NCI-H1092 (cell line): ENCODE results near the gene ARL6IP5.

ENCODE experiments used
- DNase-seq: peaks from one replicate; lab custom pipeline; 2025; lab: John Stamatoyannopoulos, UW

Gene ARL6IP5

DNA sequence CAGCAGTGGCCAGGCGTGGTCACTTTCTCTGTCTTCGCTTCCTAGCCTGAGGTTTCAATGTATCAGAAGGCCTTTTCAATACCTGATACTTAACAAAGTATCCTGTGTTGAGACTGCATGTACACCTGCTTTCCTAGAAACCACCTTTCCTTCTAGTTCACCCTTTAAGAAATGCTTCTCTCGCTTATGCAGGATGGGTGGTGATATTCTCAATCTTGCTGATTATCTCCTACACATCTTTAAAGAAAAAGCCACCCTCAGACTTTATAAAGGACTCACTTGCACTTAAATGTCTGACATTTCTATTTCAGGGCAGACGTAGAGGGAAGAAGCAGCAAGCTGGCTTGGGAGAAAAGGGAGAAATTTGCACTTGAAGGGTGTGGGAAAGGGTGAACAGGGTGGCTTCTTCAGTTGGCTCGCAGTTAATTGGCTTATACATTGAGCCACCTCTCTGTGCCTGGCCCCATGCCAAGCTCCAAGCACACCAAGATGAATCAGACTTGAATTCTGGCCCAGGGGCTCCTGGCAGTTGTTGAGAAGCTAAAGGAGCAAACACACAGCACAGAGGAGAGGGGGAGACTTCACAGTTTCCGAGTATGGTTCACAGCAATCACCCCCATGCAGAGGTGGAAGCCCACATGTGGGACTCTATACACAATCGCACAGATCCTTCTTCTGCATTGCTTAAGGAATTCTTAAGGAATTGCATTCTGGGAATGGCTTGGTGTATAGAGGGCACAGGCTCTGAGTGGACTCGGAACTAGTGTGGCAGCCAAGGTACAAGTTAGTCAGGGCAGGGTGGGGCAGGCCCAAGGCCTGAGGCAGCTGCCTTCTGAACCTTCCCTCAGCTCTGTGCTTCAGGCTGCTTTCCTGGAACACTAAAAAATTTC, 1.3 kb downstream of the ARL6IP5 start:
- DNase-seq: peak; percentile 16

GRCh38 chr3:69087030-69087791, 2.5 kb downstream of the ARL6IP5 start:
- no peak for DNase-seq

- no peak for DNase-seq
Measured at GRCh38 chr3:69088063-69088462, 3.3 kb downstream of the ARL6IP5 start.

DNA sequence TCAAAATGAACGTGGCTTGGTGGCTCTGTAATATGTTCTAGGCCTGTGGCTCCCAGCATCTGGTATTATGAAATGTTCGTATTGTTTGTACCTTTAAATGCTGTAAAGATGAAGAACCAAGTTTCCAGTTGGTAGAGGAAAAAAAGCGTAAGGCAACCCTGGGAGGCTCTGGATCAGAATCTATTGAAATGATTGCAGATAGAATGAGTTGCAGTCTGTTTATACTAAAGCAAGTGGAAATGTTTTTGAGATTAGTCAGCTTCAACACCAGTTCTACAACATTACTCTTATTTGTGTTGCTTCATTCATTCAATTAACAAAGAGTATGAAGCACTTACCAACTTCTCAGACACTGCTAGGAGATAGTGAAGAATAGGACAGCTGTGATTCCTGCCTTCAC, 5.3 kb downstream of the ARL6IP5 start:
- no peak for DNase-seq

DNA sequence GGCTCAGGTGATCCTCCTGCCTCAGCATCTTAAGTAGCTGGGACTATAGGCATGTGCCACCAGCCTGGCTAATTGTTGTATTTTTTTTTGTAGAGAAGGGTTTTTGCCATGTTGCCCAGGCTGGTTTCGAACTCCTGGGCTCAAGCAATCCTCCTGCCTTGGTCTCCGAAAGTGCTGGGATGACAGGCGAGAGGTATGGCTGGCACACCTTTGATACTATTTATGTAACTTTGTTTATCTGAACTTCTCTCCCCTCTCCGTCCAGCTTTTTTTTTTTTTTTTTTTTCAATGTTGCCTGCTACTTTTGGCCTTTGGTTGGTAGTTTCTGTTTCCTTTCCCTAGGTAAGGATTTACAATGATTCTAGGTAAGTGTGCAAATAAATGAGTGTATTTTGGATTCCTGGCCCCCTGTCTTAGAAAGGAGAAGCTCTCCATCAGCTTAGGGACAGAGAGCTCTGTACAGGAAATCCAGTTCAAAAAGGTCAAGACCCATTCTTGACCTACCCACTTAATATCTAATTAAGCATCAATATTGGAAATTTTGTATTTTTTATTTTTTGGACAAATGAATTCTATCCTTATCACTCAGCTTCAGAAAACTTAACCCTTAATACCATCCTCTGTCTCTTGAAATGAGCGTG, 6.8 kb downstream of the ARL6IP5 start:
- DNase-seq: no peak

DNA sequence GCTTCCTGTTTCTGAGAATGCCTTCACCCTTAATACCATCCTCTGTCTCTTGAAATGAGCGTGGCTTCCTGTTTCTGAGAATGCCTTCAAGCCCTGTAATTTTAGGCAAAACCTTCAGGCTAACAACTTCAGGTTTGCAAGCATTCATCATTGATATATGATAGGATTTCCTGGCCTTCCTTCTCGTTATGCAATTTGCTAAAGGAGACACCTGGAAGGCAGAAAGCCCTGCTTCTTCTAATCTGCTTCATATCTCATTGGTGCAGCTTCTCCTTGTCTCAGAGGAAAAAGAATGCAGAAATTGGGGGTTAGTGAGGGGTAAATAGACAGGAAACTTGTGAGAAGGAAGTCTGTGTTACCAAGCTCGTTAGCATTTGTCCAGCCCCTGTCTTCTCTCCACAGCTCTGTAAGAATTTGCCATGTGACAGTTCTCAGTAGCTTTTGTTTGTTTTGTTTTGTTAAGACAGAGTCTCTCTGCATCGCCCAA, 7.3 kb downstream of the ARL6IP5 start:
- DNase-seq: no peak

- no peak for DNase-seq
Measured at GRCh38 chr3:69094467-69095205, 9.9 kb downstream of the ARL6IP5 start.

- no peak for DNase-seq
Measured at GRCh38 chr3:69095636-69096035, 10.9 kb downstream of the ARL6IP5 start.

DNA sequence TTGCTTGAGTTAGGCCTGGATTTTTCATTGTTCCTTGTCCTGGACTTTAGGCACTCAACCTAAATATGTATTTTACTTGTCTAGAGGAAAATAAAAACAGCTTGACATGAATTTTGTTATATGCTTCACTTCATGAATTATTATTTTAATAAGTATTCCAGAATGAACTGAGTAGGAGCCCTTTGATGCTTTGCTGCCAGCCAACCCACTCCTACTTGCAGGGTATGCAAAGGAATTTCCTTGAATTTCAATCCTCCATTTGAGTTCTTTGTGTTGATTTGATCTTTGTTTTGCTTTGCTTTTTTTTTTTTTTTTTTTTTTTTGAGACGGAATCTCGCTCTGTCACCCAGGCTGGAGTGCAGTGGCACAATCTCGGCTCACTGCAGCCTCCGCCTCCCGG, 11.6 kb downstream of the ARL6IP5 start:
- no peak for DNase-seq

DNA sequence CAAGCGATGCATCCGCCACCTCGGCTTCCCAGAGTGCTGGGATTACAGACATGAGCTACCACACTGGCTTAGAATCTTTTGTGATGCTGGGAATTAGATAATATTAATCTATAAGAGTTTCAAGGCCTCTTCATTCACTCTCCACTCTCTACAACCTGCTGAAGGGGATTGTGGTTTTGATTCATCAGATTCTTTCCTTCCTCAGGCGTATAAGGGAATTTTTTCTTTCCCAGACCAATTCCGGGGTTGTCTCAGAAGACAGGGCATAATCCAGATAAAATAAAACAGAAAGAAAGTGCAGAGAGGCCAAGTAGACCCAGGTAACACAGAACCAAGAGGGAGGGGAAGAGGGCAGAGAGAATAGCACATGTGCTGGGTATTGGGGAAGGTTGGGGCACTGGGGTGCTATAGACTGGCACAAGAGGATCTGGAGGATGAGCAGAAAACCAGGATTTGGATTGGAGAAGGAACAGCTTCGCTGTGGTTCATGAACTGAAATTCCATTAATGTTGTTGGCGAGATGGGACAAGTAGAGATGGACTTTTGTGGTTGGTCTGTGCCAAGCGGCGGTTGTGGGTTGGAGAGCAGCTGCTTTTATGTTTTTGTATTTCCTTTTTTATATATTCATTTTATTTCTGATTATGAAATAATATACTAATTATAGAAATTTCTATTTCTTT, 12.8 kb downstream of the ARL6IP5 start:
- no peak for DNase-seq

GRCh38 chr3:69099576-69099975, 14.8 kb downstream of the ARL6IP5 start:
- no peak for DNase-seq

GRCh38 chr3:69102384-69102783, 17.6 kb downstream of the ARL6IP5 start:
- no peak for DNase-seq

GRCh38 chr3:69103123-69103522, 18.4 kb downstream of the ARL6IP5 start:
- DNase-seq: no peak

DNA sequence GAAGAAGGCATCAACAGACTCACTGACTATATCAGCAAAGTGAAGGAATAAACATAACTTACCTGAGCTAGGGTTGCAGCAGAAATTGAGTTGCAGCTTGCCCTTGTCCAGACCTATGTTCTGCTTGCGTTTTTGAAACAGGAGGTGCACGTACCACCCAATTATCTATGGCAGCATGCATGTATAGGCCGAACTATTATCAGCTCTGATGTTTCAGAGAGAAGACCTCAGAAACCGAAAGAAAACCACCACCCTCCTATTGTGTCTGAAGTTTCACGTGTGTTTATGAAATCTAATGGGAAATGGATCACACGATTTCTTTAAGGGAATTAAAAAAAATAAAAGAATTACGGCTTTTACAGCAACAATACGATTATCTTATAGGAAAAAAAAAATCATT, 19.8 kb downstream of the ARL6IP5 start:
- no peak for DNase-seq

DNA sequence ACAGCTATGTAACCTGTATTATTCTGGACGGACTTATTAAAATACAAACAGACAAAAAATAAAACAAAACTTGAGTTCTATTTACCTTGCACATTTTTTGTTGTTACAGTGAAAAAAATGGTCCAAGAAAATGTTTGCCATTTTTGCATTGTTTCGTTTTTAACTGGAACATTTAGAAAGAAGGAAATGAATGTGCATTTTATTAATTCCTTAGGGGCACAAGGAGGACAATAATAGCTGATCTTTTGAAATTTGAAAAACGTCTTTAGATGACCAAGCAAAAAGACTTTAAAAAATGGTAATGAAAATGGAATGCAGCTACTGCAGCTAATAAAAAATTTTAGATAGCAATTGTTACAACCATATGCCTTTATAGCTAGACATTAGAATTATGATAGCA, 20.6 kb downstream of the ARL6IP5 start:
- no peak for DNase-seq

DNA sequence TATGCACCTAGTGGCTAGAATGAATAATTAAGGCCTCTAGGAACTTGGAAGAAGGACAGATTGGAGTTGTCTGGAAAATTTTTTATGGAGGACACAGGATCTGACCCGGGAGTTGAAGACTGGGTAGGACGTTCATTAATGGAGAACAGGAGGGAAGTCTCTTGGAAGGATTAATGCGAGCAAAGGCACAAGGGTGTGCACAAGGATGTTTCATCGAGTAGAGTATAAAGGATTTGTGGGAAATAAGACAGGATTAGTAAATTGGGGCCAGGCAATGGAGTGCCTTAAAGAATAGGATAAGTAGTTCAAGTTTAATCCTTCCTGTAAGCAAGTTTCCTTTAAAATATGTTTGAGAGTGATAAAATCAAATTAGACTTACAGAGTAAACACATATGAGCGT, 23.1 kb downstream of the ARL6IP5 start:
- DNase-seq: no peak

- no peak for DNase-seq
Measured at GRCh38 chr3:69108811-69109210, 24.1 kb downstream of the ARL6IP5 start.

GRCh38 chr3:69110941-69111546, 26.3 kb downstream of the ARL6IP5 start:
- DNase-seq: no peak

- no peak for DNase-seq
Measured at GRCh38 chr3:69113536-69113935, 28.8 kb downstream of the ARL6IP5 start.

DNA sequence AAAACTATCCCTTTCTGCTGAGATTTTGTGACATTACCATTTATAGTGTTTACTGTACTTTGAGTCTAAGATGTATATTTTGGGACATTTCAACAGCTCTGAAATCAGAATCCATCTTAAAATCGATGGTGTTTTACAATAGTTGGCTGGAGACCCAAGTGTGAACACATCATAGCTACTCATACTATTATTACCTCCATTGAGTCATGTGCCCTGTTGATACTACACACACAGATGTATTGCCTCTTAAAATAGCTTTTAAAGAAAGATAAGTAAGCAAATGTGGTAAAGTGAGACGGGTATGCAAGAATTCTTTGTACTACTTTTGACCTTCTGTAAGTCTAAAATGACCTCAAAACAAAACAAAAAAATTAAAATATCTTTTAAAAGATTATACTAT, 31.0 kb downstream of the ARL6IP5 start:
- DNase-seq: no peak

DNA sequence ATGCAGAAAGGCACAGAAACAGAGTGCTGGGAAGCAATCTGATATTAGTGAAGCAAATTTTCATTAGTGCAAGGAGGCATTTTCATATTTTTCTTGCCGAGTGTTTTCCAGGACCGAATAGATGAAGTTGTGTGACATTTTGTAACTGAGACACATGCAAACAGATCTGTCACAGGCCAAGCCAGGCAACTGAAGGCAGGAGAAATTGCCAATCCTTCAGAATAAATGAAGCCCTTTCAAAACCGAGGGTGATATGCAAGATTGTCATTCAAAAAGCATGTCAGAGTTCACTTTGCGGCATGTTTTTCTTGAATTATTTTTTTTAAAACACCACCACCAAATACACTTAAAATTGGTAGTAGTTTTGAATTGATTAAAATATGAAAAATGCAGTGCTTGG, 31.4 kb downstream of the ARL6IP5 start:
- no peak for DNase-seq
